GM12878 (cell line): ENCODE measurements around the gene PLEKHG1. TPM values are rescaled to one million over a fixed set of nuclear protein-coding genes. Genes with fewer than 3 reads are reported as not detected.

Experiments used
- ATAC-seq: fragments of 200-7000 bp; cut with Tn5 transposase; 3 replicates; pipeline ENCODE4 v1.9.1; 2020; ENCODE audit warnings: mild to moderate bottlenecking, moderate library complexity
- BruUV-seq: library from RNA; stranded (reverse); fragments of 400-500 nt; replicated peaks from 2 replicates; lab custom pipeline; 2021; lab: Mats Ljungman, UMichigan
- CTCF ChIA-PET: fragments of 300-600 bp; sonication (Branson Sonifier 250); formaldehyde crosslinking; extraction: SDS; loops from one replicate; lab custom pipeline; 2021; ENCODE audit warnings: inconsistent platforms; lab: Yijun Ruan, JAX
- POLR2A ChIA-PET: fragments of 350-600 bp; formaldehyde crosslinking; extraction: SDS; loops from one replicate; lab custom pipeline; 2021; ENCODE audit warnings: inconsistent platforms; lab: Charles Lee
- RAD21 ChIA-PET: fragments of 300-600 bp; sonication (Branson Sonifier 250); formaldehyde crosslinking; loops from one replicate; lab custom pipeline; 2023; ENCODE audit warnings: antibody characterized with exemption; ENCODE audit not compliant: unreplicated experiment; lab: Charles Lee
- SMC1A ChIA-PET: fragments of 300-600 bp; sonication (Branson Sonifier 250); formaldehyde crosslinking; loops from one replicate; lab custom pipeline; 2023; ENCODE audit not compliant: unreplicated experiment, uncharacterized antibody; lab: Charles Lee
- DNase-seq: peaks from one replicate; pipeline ENCODE4 v3.0.0-alpha.2; 2011; ENCODE audit warnings: low read depth, low spot score
- FAIRE-seq: peaks from 3 replicates; lab custom pipeline; 2011; peaks lifted over from hg19 to GRCh38; lab: Jason Lieb, UNC
- H2AFZ ChIP-seq: 2 replicates; pipeline ENCODE4 v1.6.0; 2011; ENCODE audit warnings: low read depth, low read length, control low read depth; ENCODE audit not compliant: control insufficient read depth
- H3K27ac ChIP-seq: 2 replicates; pipeline ENCODE4 v1.5.1; 2011; ENCODE audit warnings: control low read depth; ENCODE audit not compliant: control insufficient read depth, insufficient read depth
- H3K27me3 ChIP-seq, 2 experiments: replicated peaks in 1 of 2; 2 replicates each; pipeline versions ENCODE4 v1.6.0 to v1.6.1; 2011; ENCODE audit warnings: low read length in 1 of 2; ENCODE audit not compliant: control insufficient read depth in 2 of 2, insufficient read depth in 2 of 2
- H3K36me3 ChIP-seq, 2 experiments: 2 replicates each; pipeline ENCODE4 v1.5.1; 2011; ENCODE audit warnings: low read length in 1 of 2; ENCODE audit not compliant: control insufficient read depth in 2 of 2, insufficient read depth in 2 of 2
- H3K4me1 ChIP-seq: 2 replicates; pipeline ENCODE4 v1.6.1; 2011; ENCODE audit warnings: mild to moderate bottlenecking, low read length, moderate library complexity, mixed read lengths; ENCODE audit not compliant: control insufficient read depth, insufficient read depth
- H3K4me2 ChIP-seq: 2 replicates; pipeline ENCODE4 v1.6.0; 2011; ENCODE audit warnings: control low read depth; ENCODE audit not compliant: control insufficient read depth, insufficient read depth
- H3K4me3 ChIP-seq: fragments of 200-600 bp; sonication (generic); 2 replicates; pipeline ENCODE4 v1.5.1; 2016
- H3K79me2 ChIP-seq: 2 replicates; pipeline ENCODE4 v1.6.0; 2011; ENCODE audit warnings: low read length; ENCODE audit not compliant: control insufficient read depth, insufficient read depth
- H3K9ac ChIP-seq: 2 replicates; pipeline ENCODE4 v1.8.0; 2011; ENCODE audit warnings: low read length, control low read depth, mixed read lengths; ENCODE audit not compliant: control insufficient read depth, insufficient read depth
- H3K9me3 ChIP-seq: replicated peaks from 3 replicates; pipeline ENCODE4 v1.5.1; 2011; ENCODE audit warnings: mild to moderate bottlenecking, low read length; ENCODE audit not compliant: control insufficient read depth, insufficient read depth
- H4K20me1 ChIP-seq: 2 replicates; pipeline ENCODE4 v1.6.0; 2011; ENCODE audit not compliant: control insufficient read depth, insufficient read depth
- ASH2L ChIP-seq: fragments of 300-600, 200-600 bp; sonication (generic); IDR thresholded peaks from 2 replicates; pipeline ENCODE4 v1.6.1; 2017; ENCODE audit warnings: low read depth, mild to moderate bottlenecking, borderline replicate concordance
- ATF3 ChIP-seq: IDR thresholded peaks from 2 replicates; pipeline ENCODE4 v1.6.1; 2011; ENCODE audit warnings: low read depth, mild to moderate bottlenecking, low read length, moderate library complexity, borderline replicate concordance; ENCODE audit errors: extremely low read depth
- BACH1 ChIP-seq: fragments of 450-650 bp; IDR thresholded peaks from 2 replicates; pipeline ENCODE4 v1.6.1; 2017; ENCODE audit warnings: mild to moderate bottlenecking, borderline replicate concordance
- E2F4 ChIP-seq: IDR thresholded peaks from 2 replicates; pipeline ENCODE4 v1.6.1; 2012; ENCODE audit warnings: low read depth, low read length, improper control_type of control experiment
- EGR1 ChIP-seq, 2 experiments: IDR thresholded peaks; 1 replicate in 1 of 2; 2 replicates in 1 of 2; pipeline ENCODE4 v1.6.1; 2011 to 2012; ENCODE audit warnings: low read depth in 2 of 2, low read length in 2 of 2, borderline replicate concordance in 1 of 2, mild to moderate bottlenecking in 1 of 2, moderate library complexity in 1 of 2
- ESRRA ChIP-seq: IDR thresholded peaks from 2 replicates; pipeline ENCODE4 v1.6.1; 2012; ENCODE audit warnings: mild to moderate bottlenecking, low read length, improper control_type of control experiment
- GATAD2B ChIP-seq: fragments of 450-650 bp; conservative IDR thresholded peaks from 2 replicates; pipeline ENCODE4 v1.6.1; 2017; ENCODE audit warnings: low read depth, mild to moderate bottlenecking, moderate library complexity
- HDAC6 ChIP-seq: fragments of 200-600 bp; sonication (generic); IDR thresholded peaks from one replicate; pipeline ENCODE4 v1.8.0; 2017; ENCODE audit warnings: antibody characterized with exemption; ENCODE audit not compliant: unreplicated experiment
- HSF1 ChIP-seq: fragments of 150-350 bp; IDR thresholded peaks from 2 replicates; pipeline ENCODE4 v1.6.1; 2014; ENCODE audit warnings: mild to moderate bottlenecking, low read depth, low read length
- IRF4 ChIP-seq: IDR thresholded peaks from 2 replicates; pipeline ENCODE4 v1.6.1; 2011; ENCODE audit warnings: low read depth, low read length
- MAX ChIP-seq: IDR thresholded peaks from 2 replicates; pipeline ENCODE4 v1.6.1; 2012; ENCODE audit warnings: low read depth, low read length, improper control_type of control experiment
- MTA2 ChIP-seq: fragments of 450-650 bp; IDR thresholded peaks from 2 replicates; pipeline ENCODE4 v1.6.1; 2016; ENCODE audit warnings: low read depth, mild to moderate bottlenecking, moderate library complexity
- NFYA ChIP-seq: IDR thresholded peaks from 2 replicates; pipeline ENCODE4 v1.6.1; 2011; ENCODE audit warnings: low read depth, mild to moderate bottlenecking, low read length, improper control_type of control experiment, borderline replicate concordance
- PBX3 ChIP-seq: IDR thresholded peaks from 2 replicates; pipeline ENCODE4 v1.6.1; 2011; ENCODE audit warnings: mild to moderate bottlenecking, low read depth, low read length, moderate library complexity; ENCODE audit not compliant: insufficient replicate concordance
- POLR2AphosphoS5 ChIP-seq: IDR thresholded peaks from 2 replicates; pipeline ENCODE4 v1.6.1; 2011; ENCODE audit warnings: mild to moderate bottlenecking, low read length, inconsistent platforms
- SIX5 ChIP-seq: IDR thresholded peaks from 2 replicates; pipeline ENCODE4 v1.6.1; 2011; ENCODE audit warnings: mild to moderate bottlenecking, low read depth, low read length, moderate library complexity; ENCODE audit not compliant: severe bottlenecking
- SMAD1 ChIP-seq: fragments of 450-650 bp; IDR thresholded peaks from 2 replicates; pipeline ENCODE4 v1.6.1; 2018; ENCODE audit warnings: mild to moderate bottlenecking, low read depth; ENCODE audit not compliant: partially characterized antibody
- SUPT20H ChIP-seq: IDR thresholded peaks from 2 replicates; pipeline ENCODE4 v1.6.1; 2011; ENCODE audit warnings: low read depth, mild to moderate bottlenecking, low read length, moderate library complexity, borderline replicate concordance; ENCODE audit not compliant: control insufficient read depth
- TARDBP ChIP-seq: IDR thresholded peaks from 2 replicates; pipeline ENCODE4 v1.6.1; 2016; ENCODE audit warnings: borderline replicate concordance
- WRNIP1 ChIP-seq: IDR thresholded peaks from 2 replicates; pipeline ENCODE4 v1.6.1; 2011; ENCODE audit warnings: low read depth, low read length, improper control_type of control experiment, borderline replicate concordance
- WGBS: methylation state at CpG from one replicate; pipeline ENCODE4 v1.1.6; 2016; ENCODE audit warnings: low lambda C conversion rate; ENCODE audit not compliant: insufficient replicate concordance, insufficient coverage; ENCODE audit errors: missing lambda C conversion rate; 5-methylcytosine and 5-hydroxymethylcytosine counted together
- in situ Hi-C: fragments of 300-500 bp; cut with MboI; formaldehyde crosslinking; loops from 9 replicates; pipeline ENCODE4 v1.14.3; 2018; ENCODE audit warnings: mixed read lengths
- intact Hi-C: fragments of 100-400 bp; cut with micrococcal nuclease; formaldehyde crosslinking; loops from one replicate; pipeline ENCODE4 v1.14.2; 2022; ENCODE audit not compliant: unreplicated experiment
- polyA plus RNA-seq, 11 experiments: library from polyadenylated mRNA; depleted of rRNA in 4 of 11; unstranded in 6 of 11; stranded (reverse) in 5 of 11; fragments of >200 nt; fragmentation: Nextera tagmentation in 4 of 11; fragmentation: Illumina TruSeq in 1 of 11; extraction: Ambion mirVana in 4 of 11; extraction: Trizol in 1 of 11; gene quantifications; 1 replicate in 1 of 11; 2 replicates in 10 of 11; pipeline versions ENCODE4 v1.2.1 to v1.2.3, GENCODE V29; 2011 to 2016; ENCODE audit warnings: inconsistent platforms in 2 of 11, missing spikeins in 2 of 11, low read depth in 1 of 11
- total RNA-seq, 4 experiments: library from RNA; depleted of rRNA in 3 of 4; stranded (reverse); fragments of >200 nt in 3 of 4; fragmentation: Illumina TruSeq in 1 of 4; extraction: Trizol in 1 of 4; gene quantifications; 2 replicates each; pipeline versions ENCODE4 v1.2.1 to v1.2.3, GENCODE V29; 2013 to 2021

The PLEKHG1 gene
- total and polyA plus RNA-seq, 10 of the 15 experiments (the other 5 are each of a cell fraction or from before 2014, with no cell fraction given), result 0.77 to 17.2 (median 4.9) TPM

GRCh38 chr6:150567380-150567779 is 32.3 kb upstream of the PLEKHG1 start (continued):
- TF ChIP-seq EGR1 (IDR thresholded peaks at IDR 0.05; ENCODE audit: borderline replicate concordance in 1 of 2, low read depth in 2 of 2, low read length in 2 of 2) (no peak), HDAC6 (no peak), E2F4 (no peak), PBX3 (no peak), MAX (no peak), WRNIP1 (no peak), BACH1 (no peak), NFYA (no peak)

- ChIA-PET RAD21 (no interaction called here), POLR2A (no interaction called here), SMC1A (no interaction called here), CTCF (interaction anchor here (0.6 to 1.4 kb wide), 3 partner anchors 32 to 205 kb away, joined by 3 to 5 read pairs (median 3); no protein-coding TSS in a partner anchor)
- Histone ChIP-seq H3K79me2 (no peaks in the 10 kb centered on the region), H3K4me1 (no peaks in the 10 kb centered on the region), H3K27me3 (peaks cover 0 to 1% of the 10 kb centered on the region in 2 experiments; a peak in 2 of 4 replicates), H2AFZ (no peak overlapping the region), H3K9me3 (no peaks in the 10 kb centered on the region), H3K9ac (no peak overlapping the region), H3K4me3 (no peak overlapping the region), H3K27ac (no peak overlapping the region), H3K36me3 (no peaks in the 10 kb centered on the region), H3K4me2 (no peak overlapping the region), H4K20me1 (no peaks in the 10 kb centered on the region)
- WGBS, result 0% methylated on average over 3 of the region's 3 CpGs
- in situ Hi-C loops (no loop called here), intact Hi-C loops (no loop called here)
- ATAC-seq (no peak), DNase-seq (no peak), FAIRE-seq (no peak)
- BruUV-seq, result no TSS peak
- no peak for TF ChIP-seq MTA2
- TF ChIP-seq ESRRA, result no peak
- no peak for TF ChIP-seq TARDBP
- TF ChIP-seq GATAD2B, result no peak
- TF ChIP-seq SUPT20H, result no peak
- no peak for TF ChIP-seq SIX5
- TF ChIP-seq POLR2AphosphoS5, result no peak
- TF ChIP-seq HSF1, result no peak
- no peak for TF ChIP-seq IRF4
- TF ChIP-seq ATF3, result no peak
- TF ChIP-seq ASH2L, result no peak
- no peak for TF ChIP-seq SMAD1
Observed at GRCh38 chr6:150567823-150568383, 31.8 kb upstream of the PLEKHG1 start.
